NCI-H510A treated with DMSO at 0.1 percent for 48 hours (cell line): Measurements from ENCODE around the gene FOCAD.
"Not testable (repeated sequence)": the region's sequence is repeated elsewhere in the genome, so short reads cannot be mapped to it uniquely, and the experiment has no call there.

Experiments
- DNase-seq: peaks from one replicate; lab custom pipeline; 2025; lab: John Stamatoyannopoulos, UW

Gene FOCAD

DNA sequence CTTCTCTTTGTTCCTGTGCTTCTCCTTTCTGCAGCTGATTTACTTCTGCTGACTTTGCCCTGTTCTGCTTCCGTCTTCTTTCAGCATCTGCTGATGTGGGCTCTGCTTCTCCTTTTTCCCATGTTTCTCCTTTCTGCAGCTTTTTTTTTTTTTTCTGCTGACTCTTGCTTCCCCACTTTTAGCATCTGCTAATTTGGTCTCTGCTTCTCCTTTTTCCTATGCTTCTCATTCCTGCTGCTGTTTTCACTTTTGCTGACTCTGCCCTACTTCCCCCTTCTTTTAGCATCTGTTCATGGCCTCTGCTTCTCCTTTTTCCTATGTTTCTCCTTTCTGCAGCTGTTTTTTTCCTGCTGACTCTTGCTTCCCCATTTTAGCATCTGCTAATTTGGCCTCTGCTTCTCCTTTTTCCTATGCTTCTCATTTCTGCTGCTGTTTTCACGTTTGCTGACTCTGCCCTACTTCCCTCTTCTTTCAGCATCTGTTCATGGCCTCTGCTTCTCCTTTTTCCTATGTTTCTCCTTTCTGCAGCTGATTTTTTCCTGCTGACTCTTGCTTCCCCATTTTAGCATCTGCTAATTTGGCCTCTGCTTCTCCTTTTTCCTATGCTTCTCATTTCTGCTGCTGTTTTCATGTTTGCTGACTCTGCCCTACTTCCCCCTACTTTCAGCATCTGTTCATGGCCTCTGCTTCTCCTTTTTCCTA, 289.3 kb downstream of the FOCAD start:
- DNase-seq, result not testable (repeated sequence)

DNA sequence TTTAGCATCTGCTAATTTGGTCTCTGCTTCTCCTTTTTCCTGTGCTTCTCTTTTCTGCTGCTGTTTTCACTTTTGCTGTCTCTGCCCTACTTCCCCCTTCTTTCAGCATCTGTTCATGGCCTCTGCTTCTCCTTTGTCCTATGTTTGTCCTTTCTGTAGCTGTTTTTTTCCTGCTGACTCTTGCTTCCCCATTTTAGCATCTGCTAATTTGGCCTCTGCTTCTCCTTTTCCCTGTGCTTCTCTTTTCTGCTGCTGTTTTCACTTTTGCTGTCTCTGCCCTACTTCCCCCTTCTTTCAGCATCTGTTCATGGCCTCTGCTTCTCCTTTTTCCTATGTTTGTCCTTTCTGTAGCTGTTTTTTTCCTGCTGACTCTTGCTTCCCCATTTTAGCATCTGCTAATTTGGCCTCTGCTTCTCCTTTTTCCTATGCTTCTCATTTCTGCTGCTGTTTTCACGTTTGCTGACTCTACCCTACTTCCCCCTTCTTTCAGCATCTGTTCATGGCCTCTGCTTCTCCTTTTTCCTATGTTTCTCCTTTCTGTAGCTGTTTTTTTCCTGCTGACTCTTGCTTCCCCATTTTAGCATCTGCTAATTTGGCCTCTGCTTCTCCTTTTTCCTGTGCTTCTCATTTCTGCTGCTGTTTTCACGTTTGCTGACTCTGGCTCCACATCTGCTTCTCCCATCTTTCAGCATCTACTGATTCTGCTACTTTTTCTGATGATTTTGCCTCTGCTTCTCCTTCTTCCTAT, 290.3 kb downstream of the FOCAD start:
- DNase-seq, result not testable (repeated sequence)

- no peak for DNase-seq
These were observed 294.2 kb downstream of the FOCAD start for GRCh38 chr9:20978249-20978648.

DNA sequence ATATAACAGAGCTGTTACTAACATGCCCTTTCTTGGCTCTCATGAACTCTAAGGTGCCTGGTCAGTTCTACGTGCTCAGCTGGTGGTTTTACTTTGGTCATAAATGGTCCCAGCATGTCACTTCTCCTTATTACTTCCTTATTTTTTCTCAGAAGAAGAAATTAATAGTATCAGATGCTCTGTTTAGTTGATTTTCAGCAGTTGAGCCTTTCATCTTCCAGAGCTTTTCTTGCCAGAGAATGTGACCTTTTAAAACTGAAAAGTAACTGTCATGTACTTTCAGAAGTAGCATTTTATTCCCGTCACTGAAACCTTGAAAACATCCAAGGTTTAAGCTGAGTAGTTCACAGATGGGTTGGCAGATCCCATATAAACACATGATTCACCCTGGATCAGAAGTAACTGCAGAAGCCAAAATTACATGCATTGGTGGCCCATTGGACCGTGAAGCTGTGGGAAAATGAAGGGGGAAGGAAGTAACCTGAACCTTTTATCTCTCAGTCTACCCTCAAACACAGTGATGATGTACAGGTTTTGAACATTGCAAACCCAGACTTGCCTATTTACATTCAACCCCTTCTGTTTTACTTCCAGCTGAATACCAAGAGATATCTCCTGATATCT, 296.9 kb downstream of the FOCAD start:
- no peak for DNase-seq

- no peak for DNase-seq
These were observed 297.4 kb downstream of the FOCAD start for GRCh38 chr9:20981486-20981885.

DNA sequence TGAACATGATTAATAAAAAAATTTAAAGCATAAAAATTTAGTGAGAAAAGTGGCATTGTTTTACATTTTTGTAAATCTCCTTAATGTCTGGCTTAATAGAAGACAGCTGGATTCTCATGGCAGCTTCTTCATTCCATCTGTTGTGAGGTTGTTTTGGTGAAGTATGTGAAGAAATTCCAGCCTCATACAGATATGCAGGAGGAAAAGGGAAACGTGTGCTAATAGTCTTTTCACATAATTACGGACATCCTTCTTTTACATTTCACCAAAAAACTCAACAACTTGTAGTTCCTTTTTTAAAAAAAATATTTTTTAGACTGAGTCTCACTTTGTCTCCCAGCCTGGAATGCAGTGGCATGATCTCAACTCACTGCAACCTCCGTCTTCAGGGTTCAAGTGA, 300.4 kb downstream of the FOCAD start:
- DNase-seq, result no peak

DNA sequence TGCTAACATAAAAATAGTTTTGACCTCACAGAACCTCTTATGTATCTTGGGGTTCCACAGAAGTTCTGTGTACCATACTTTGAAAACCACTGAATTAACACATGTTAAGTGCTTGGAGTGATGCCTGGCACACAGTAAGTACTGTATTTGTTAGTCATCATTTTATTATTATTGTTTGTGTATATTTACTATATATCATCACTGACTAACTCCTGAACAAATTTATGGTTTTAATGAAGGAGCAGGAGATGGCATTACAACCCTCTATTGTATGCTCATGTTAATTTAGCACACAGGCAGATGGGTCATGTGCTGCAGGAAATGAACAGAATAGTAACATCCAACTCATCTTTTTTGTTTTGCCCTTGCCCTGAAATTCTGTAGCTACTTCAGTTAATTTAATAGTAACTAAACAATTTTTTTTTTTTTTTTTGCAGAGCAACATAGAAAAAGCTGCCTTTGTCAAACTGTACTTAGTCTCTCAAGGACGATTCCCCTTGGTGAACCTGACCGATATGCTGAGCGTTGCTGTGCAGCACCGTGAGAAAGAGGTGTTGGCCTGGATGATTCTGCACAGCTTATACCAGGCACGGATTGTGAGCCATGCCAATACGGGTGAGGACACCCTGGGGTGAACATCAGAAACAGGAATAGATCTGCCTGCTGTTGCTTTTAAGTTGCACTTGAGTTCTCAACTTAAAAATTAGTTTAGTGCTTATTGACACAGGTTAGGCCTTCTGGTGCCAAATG, 302.0 kb downstream of the FOCAD start:
- DNase-seq, result no peak

- no peak for DNase-seq
These were observed 303.5 kb downstream of the FOCAD start for GRCh38 chr9:20987521-20987920.

GRCh38 chr9:20988061-20988460, 304.0 kb downstream of the FOCAD start:
- no peak for DNase-seq

GRCh38 chr9:20988671-20989315, 304.7 kb downstream of the FOCAD start:
- no peak for DNase-seq

DNA sequence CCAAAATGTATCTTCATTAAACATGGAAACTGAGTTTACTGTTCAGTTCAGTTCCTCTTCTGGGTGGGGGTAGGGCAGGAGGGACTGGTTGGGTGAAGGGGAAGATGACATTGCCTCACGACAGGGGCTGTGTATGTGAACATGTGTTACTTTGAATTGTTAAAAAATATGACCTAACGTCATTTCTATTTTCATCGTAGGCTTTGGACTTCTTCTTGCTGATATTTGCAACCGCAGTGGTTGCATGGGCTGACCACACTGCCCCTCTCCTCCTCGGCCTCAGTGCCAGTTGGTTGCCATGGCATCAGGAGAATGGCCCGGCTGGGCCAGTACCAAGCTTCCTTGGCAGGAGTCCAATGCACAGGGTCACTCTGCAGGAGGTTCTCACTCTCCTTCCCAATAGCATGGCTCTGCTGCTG, 305.9 kb downstream of the FOCAD start:
- no peak for DNase-seq

- no peak for DNase-seq
These were observed 306.8 kb downstream of the FOCAD start for GRCh38 chr9:20990867-20991266.

GRCh38 chr9:20994486-20994885, 310.4 kb downstream of the FOCAD start:
- no peak for DNase-seq

DNA sequence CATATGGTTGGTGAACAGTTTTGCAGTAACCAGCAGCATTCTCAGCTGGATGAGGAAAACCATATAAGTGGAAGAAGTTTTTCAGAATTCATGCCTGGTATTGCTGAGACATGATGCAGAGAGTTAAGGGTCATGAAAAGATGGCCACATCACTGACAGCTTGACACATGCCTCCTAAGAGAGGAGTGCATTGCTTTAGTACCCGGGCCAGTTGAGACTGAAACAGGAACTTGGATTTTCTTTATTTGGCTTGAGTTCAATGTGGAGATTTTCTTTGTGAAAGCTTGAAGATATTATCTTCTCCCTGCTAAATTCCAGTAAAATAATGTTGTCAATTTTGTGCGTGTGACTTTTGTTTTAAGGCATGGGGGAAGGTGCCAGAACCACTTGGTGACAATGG, 311.6 kb downstream of the FOCAD start:
- no peak for DNase-seq

GRCh38 chr9:20996809-20997208, 312.8 kb downstream of the FOCAD start:
- no peak for DNase-seq

DNA sequence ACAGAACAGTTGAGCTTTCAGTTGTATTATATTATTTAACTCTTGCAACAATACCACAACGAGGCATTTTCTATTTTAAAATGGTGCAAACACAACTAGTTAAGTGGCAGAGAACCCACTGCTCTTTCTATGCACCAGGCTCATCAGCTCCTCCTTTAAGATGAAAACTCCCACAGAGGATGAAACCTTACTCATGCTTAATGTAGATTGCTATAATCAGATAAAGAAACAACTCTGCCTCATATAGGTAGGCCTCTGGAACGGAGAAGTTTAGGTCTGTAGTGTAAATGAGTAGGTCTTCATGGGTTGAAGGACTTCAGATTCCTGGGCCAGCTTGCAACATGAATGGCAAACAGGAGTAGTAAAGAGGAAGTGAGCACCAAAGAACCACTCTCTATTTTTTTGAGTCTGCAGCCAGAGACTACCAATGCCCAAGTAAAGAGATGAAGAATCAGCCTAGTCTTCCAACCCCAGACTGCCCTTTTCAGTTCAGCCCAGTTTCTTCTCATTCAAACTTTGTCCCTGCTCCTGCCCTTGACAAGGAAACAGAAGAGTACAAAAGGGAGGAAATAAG, 313.5 kb downstream of the FOCAD start:
- DNase-seq, result no peak

GRCh38 chr9:21001581-21001980, 317.5 kb downstream of the FOCAD start:
- DNase-seq, result no peak

GRCh38 chr9:21002040-21002439, 318.0 kb downstream of the FOCAD start:
- DNase-seq, result no peak

DNA sequence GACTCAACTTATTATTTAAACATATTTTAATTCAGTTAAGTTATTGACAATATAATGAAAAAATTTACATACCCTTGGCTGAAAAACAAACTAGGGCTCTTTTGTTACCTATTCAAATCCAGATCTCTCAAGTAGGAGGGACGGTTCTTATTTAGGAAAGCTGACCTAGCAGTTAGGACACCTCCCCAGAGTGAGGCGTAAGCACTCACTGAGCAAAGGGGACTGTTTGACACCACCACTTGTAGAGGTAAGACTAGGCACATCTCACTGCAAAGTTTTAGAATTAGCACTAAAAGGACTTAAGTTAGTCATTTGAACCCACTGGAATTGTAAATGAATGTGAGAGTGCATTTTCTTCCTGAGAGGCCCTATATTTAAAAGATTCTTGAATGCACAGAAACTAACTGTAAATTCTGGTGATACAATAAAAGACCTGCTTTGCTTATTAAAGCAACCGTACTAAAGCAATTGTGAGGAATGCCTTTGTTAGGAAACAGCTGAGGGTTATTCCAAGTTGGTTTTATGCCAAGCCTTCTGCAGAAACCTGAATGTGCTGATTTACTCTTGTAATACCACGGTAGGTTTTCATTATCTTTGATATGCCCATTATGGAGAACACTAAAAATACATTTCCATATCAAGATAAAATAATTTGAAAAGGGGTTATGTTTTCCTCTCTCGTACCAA, 331.2 kb downstream of the FOCAD start:
- DNase-seq, result no peak

GRCh38 chr9:21015995-21016394, 331.9 kb downstream of the FOCAD start:
- DNase-seq, result no peak
